ENCODE results near the gene CASP4. TPM values are rescaled to one million over a fixed set of nuclear protein-coding genes. Genes with fewer than 3 reads are reported as not detected.
"Not testable (repeated sequence)": the region's sequence is repeated elsewhere in the genome, so short reads cannot be mapped to it uniquely, and the experiment has no call there.

Gene CASP4
- polyA plus RNA-seq, 4 donors, result 82.8 to 113 (median 85.6) TPM

GRCh38 chr11:104997288-104997687 lies 28.9 kb upstream of the CASP4 start:
- peak in 1 of 2 donors; percentile 21 for DNase-seq
- H3K27ac ChIP-seq (ENCODE audit: low read depth in 1 of 3, low read length in 2 of 3), result no peak overlapping the region
- WGBS, 3 donors, result 58 to 78% (median 65%) methylated on average over 6 of the region's 6 CpGs
- H3K4me3 ChIP-seq (ENCODE audit: low read depth in 1 of 3, low read length in 3 of 3), result no peak overlapping the region
- H3K27me3 ChIP-seq (ENCODE audit: control insufficient read depth in 3 of 3, insufficient read depth in 3 of 3, low read length in 3 of 3), result no peaks in the 10 kb centered on the region
- no peak for FAIRE-seq
- peaks cover 0 to 7% (median 2%) of the 10 kb centered on the region in 3 donors for H3K36me3 ChIP-seq (ENCODE audit: control insufficient read depth in 3 of 3, insufficient read depth in 2 of 3, low read depth in 1 of 3, low read length in 3 of 3)
- H3K9me3 ChIP-seq (ENCODE audit: control insufficient read depth in 2 of 2, insufficient read depth in 1 of 2, low read depth in 1 of 2, low read length in 1 of 2), result no peaks in the 10 kb centered on the region
- no peaks in the 10 kb centered on the region for H3K4me1 ChIP-seq (ENCODE audit: control insufficient read depth in 3 of 3, insufficient read depth in 2 of 3, low read depth in 1 of 3, low read length in 2 of 3)

- Histone ChIP-seq H3K9me3 (ENCODE audit: control insufficient read depth in 2 of 2, insufficient read depth in 1 of 2, low read depth in 1 of 2, low read length in 1 of 2) (no peaks in the 10 kb centered on the region), H3K27ac (ENCODE audit: low read depth in 1 of 3, low read length in 2 of 3) (no peak overlapping the region), H3K27me3 (ENCODE audit: control insufficient read depth in 3 of 3, insufficient read depth in 3 of 3, low read length in 3 of 3) (no peaks in the 10 kb centered on the region), H3K36me3 (ENCODE audit: control insufficient read depth in 3 of 3, insufficient read depth in 2 of 3, low read depth in 1 of 3, low read length in 3 of 3) (peaks cover 0 to 3% (median 2%) of the 10 kb centered on the region in 3 donors), H3K4me1 (ENCODE audit: control insufficient read depth in 3 of 3, insufficient read depth in 2 of 3, low read depth in 1 of 3, low read length in 2 of 3) (no peaks in the 10 kb centered on the region), H3K4me3 (ENCODE audit: low read depth in 1 of 3, low read length in 3 of 3) (no peak overlapping the region)
- DNase-seq (no peak), FAIRE-seq (no peak)
- WGBS, 3 donors, result 77 to 88% (median 83%) methylated on average over 2 of the region's 2 CpGs
Observed at GRCh38 chr11:104995001-104995408, 26.6 kb upstream of the CASP4 start.

DNA sequence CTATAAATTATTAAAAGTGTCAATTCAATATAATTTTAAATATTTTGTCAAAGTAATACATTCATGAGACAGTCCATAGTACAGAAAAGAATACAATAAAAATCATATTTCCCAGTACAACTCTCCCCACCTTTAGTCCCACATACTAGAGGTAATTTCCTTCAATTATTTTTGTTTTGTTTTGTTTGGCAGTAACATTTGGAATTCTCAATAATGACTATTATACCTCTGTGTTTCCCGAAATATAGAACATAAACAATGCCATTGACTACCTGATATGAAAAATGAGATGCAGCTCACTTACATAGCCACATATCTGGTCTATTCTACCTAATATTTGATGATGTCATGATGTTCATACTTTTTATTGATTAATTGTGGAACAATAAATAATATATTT lies 24.4 kb upstream of the CASP4 start:
- no peaks in the 10 kb centered on the region for H3K4me1 ChIP-seq (ENCODE audit: control insufficient read depth in 3 of 3, insufficient read depth in 2 of 3, low read depth in 1 of 3, low read length in 2 of 3)
- H3K4me3 ChIP-seq (ENCODE audit: low read depth in 1 of 3, low read length in 3 of 3), result no peak overlapping the region
- no peaks in the 10 kb centered on the region for H3K27me3 ChIP-seq (ENCODE audit: control insufficient read depth in 3 of 3, insufficient read depth in 3 of 3, low read length in 3 of 3)
- peaks cover 0 to 3% (median 0%) of the 10 kb centered on the region in 3 donors for H3K36me3 ChIP-seq (ENCODE audit: control insufficient read depth in 3 of 3, insufficient read depth in 2 of 3, low read depth in 1 of 3, low read length in 3 of 3)
- H3K9me3 ChIP-seq (ENCODE audit: control insufficient read depth in 2 of 2, insufficient read depth in 1 of 2, low read depth in 1 of 2, low read length in 1 of 2), result no peaks in the 10 kb centered on the region
- FAIRE-seq, result no peak
- no peak overlapping the region for H3K27ac ChIP-seq (ENCODE audit: low read depth in 1 of 3, low read length in 2 of 3)
- 85 to 91% (median 88%) methylated on average over 1 of the region's 1 CpG for WGBS, 3 donors
- no peak for DNase-seq

DNA sequence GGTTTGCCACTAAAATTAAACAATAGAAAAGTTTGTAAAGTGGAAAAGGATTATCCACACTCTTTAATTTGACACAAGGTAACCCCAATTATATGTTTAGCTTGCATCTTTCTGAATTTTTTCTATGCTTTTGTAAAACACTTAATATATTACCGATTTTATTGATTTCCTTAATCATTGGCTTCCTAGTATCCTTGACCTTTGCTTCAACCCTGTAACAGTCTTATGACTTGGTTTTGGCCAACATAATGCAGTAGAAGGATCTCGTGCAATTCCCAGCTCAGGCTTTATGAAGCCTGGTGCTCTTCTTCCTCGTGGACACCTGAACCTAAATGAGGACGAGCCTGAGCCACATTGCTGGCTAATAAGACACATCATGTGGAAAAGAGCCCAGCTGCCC lies 23.6 kb upstream of the CASP4 start:
- FAIRE-seq, result no peak

GRCh38 chr11:104984808-104985207 lies 16.4 kb upstream of the CASP4 start:
- DNase-seq, result peak; percentile 57 to 72
- Histone ChIP-seq H3K9me3 (ENCODE audit: control insufficient read depth in 2 of 2, insufficient read depth in 1 of 2, low read depth in 1 of 2, low read length in 1 of 2) (peaks cover 0 to 8% of the 10 kb centered on the region in 2 donors), H3K27ac (ENCODE audit: low read depth in 1 of 3, low read length in 2 of 3) (no peak overlapping the region), H3K4me3 (ENCODE audit: low read depth in 1 of 3, low read length in 3 of 3) (no peak overlapping the region), H3K36me3 (ENCODE audit: control insufficient read depth in 3 of 3, insufficient read depth in 2 of 3, low read depth in 1 of 3, low read length in 3 of 3) (no peaks in the 10 kb centered on the region), H3K27me3 (ENCODE audit: control insufficient read depth in 3 of 3, insufficient read depth in 3 of 3, low read length in 3 of 3) (no peaks in the 10 kb centered on the region), H3K4me1 (ENCODE audit: control insufficient read depth in 3 of 3, insufficient read depth in 2 of 3, low read depth in 1 of 3, low read length in 2 of 3) (no peaks in the 10 kb centered on the region)
- no peak for FAIRE-seq
- 23 to 70% (median 45%) methylated on average over 3 of the region's 3 CpGs for WGBS, 3 donors

More for the DNA sequence above, 23.6 kb upstream of the CASP4 start:
- DNase-seq, result no peak
- Histone ChIP-seq H3K27ac (ENCODE audit: low read depth in 1 of 3, low read length in 2 of 3) (no peak overlapping the region), H3K4me3 (ENCODE audit: low read depth in 1 of 3, low read length in 3 of 3) (no peak overlapping the region), H3K9me3 (ENCODE audit: control insufficient read depth in 2 of 2, insufficient read depth in 1 of 2, low read depth in 1 of 2, low read length in 1 of 2) (peaks cover 0 to under 1% of the 10 kb centered on the region in 2 donors), H3K36me3 (ENCODE audit: control insufficient read depth in 3 of 3, insufficient read depth in 2 of 3, low read depth in 1 of 3, low read length in 3 of 3) (peaks cover 0 to 3% (median 0%) of the 10 kb centered on the region in 3 donors), H3K27me3 (ENCODE audit: control insufficient read depth in 3 of 3, insufficient read depth in 3 of 3, low read length in 3 of 3) (no peaks in the 10 kb centered on the region), H3K4me1 (ENCODE audit: control insufficient read depth in 3 of 3, insufficient read depth in 2 of 3, low read depth in 1 of 3, low read length in 2 of 3) (no peaks in the 10 kb centered on the region)
- whole genome bisulfite sequencing, 3 donors, result 59 to 84% (median 64%) methylated on average over 4 of the region's 4 CpGs

DNA sequence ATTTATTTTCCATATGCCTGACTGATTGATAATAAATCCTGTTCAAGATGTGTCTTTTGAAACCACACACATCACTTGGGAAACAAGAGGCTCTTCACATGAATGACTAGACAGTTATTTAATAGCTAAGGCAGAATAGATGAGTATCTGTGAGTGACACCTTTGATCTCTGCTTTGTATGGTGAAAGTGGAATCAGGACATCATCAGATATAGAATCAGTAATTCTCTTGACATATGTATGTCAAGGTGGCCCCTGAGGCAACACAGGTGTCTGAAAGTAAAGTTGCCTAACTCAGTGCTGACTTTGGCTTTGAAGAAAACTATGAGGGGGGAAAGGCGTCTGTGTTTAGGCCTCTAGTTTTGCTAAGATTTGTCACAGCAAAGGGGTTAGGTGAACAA lies 11.5 kb upstream of the CASP4 start:
- H3K36me3 ChIP-seq (ENCODE audit: control insufficient read depth in 3 of 3, insufficient read depth in 2 of 3, low read depth in 1 of 3, low read length in 3 of 3), result no peaks in the 10 kb centered on the region
- no peak overlapping the region for H3K4me3 ChIP-seq (ENCODE audit: low read depth in 1 of 3, low read length in 3 of 3)
- H3K27ac ChIP-seq (ENCODE audit: low read depth in 1 of 3, low read length in 2 of 3), result no peak overlapping the region
- DNase-seq (no peak), FAIRE-seq (no peak)
- 89 to 96% (median 96%) methylated on average over 1 of the region's 1 CpG for WGBS, 3 donors
- no peaks in the 10 kb centered on the region for H3K27me3 ChIP-seq (ENCODE audit: control insufficient read depth in 3 of 3, insufficient read depth in 3 of 3, low read length in 3 of 3)
- peaks cover 0 to 6% of the 10 kb centered on the region in 2 donors for H3K9me3 ChIP-seq (ENCODE audit: control insufficient read depth in 2 of 2, insufficient read depth in 1 of 2, low read depth in 1 of 2, low read length in 1 of 2)
- H3K4me1 ChIP-seq (ENCODE audit: control insufficient read depth in 3 of 3, insufficient read depth in 2 of 3, low read depth in 1 of 3, low read length in 2 of 3), result no peaks in the 10 kb centered on the region

DNA sequence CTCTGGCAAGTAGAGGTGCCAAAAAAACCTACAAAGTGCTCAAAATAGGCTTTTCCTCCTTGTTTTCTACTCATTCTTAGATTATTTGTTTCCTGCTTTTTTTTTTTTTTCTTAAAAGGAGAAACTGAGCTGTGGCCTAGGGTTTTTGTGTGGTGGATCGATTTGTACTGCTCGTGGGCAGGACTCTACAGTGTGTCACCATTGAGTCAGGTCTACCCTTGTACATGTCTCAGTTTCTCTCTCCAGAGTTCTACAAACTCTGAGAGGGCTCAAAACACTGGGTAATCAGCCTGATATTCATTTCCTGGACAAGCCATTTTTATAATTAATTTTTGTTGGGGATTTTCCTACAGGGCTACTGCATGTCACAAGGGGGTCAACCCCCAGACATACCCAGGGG lies 5.2 kb upstream of the CASP4 start:
- 74 to 91% (median 87%) methylated on average over 2 of the region's 2 CpGs for WGBS, 3 donors
- DNase-seq (no peak), FAIRE-seq (no peak)

DNA sequence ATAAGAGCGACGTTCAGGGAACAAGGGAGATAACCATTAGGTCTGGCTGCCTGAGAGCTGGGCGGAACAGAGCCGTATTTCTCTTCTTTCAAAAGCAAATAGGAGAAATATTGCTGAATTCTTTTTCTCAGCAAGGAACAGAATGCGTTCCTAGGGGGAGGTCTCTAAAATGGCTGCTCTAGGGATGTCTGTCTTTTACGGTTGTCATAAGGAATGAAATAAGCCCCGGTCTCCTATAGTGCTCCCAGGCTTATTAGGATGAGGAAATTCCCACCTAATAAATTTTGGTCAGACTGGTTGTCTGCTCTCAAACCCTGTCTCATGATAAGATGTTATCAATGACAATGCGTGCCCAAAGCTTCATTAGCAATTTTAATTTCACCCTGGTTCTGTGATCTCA lies 4.5 kb upstream of the CASP4 start:
- H3K27ac ChIP-seq (ENCODE audit: low read depth in 1 of 3, low read length in 2 of 3); FAIRE-seq; H3K4me3 ChIP-seq (ENCODE audit: low read depth in 1 of 3, low read length in 3 of 3); DNase-seq; H3K4me1 ChIP-seq (ENCODE audit: control insufficient read depth in 3 of 3, insufficient read depth in 2 of 3, low read depth in 1 of 3, low read length in 2 of 3); H3K27me3 ChIP-seq (ENCODE audit: control insufficient read depth in 3 of 3, insufficient read depth in 3 of 3, low read length in 3 of 3); H3K36me3 ChIP-seq (ENCODE audit: control insufficient read depth in 3 of 3, insufficient read depth in 2 of 3, low read depth in 1 of 3, low read length in 3 of 3): not testable (repeated sequence)
- 94 to 96% (median 95%) methylated on average over 8 of the region's 8 CpGs for WGBS, 3 donors
- H3K9me3 ChIP-seq (ENCODE audit: control insufficient read depth in 2 of 2, insufficient read depth in 1 of 2, low read depth in 1 of 2, low read length in 1 of 2), result peaks cover 0 to 23% of the 10 kb centered on the region in 2 donors

More for the DNA sequence above, 5.2 kb upstream of the CASP4 start:
- no peak overlapping the region for H3K4me3 ChIP-seq (ENCODE audit: low read depth in 1 of 3, low read length in 3 of 3)
- H3K36me3 ChIP-seq (ENCODE audit: control insufficient read depth in 3 of 3, insufficient read depth in 2 of 3, low read depth in 1 of 3, low read length in 3 of 3), result no peaks in the 10 kb centered on the region
- H3K9me3 ChIP-seq (ENCODE audit: control insufficient read depth in 2 of 2, insufficient read depth in 1 of 2, low read depth in 1 of 2, low read length in 1 of 2), result peaks cover 0 to 23% of the 10 kb centered on the region in 2 donors
- no peaks in the 10 kb centered on the region for H3K27me3 ChIP-seq (ENCODE audit: control insufficient read depth in 3 of 3, insufficient read depth in 3 of 3, low read length in 3 of 3)
- peaks cover 0 to 10% (median 3%) of the 10 kb centered on the region in 3 donors for H3K4me1 ChIP-seq (ENCODE audit: control insufficient read depth in 3 of 3, insufficient read depth in 2 of 3, low read depth in 1 of 3, low read length in 2 of 3)
- no peak overlapping the region for H3K27ac ChIP-seq (ENCODE audit: low read depth in 1 of 3, low read length in 2 of 3)

DNA sequence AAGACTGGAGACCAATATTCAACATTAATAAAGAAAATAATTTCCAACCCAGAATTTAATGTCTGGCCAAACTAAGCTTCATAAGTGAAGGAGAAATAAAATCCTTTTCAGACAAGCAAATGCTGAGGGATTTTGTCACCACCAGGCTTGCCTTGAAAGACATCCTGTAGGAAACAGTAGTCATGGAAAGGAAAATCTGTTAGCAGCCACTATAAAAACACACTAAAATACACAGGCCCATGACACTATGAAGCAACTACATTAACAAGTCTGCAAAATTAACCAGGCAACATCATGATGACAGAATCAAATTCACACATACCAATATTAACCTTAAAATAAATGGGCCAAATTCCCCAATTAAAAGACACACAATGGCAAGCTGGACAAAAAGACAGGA lies 2.4 kb upstream of the CASP4 start:
- Histone ChIP-seq H3K4me3 (ENCODE audit: low read depth in 1 of 3, low read length in 3 of 3) (no peak overlapping the region), H3K9me3 (ENCODE audit: control insufficient read depth in 2 of 2, insufficient read depth in 1 of 2, low read depth in 1 of 2, low read length in 1 of 2) (peaks cover 0 to 23% of the 10 kb centered on the region in 2 donors), H3K36me3 (ENCODE audit: control insufficient read depth in 3 of 3, insufficient read depth in 2 of 3, low read depth in 1 of 3, low read length in 3 of 3) (no peaks in the 10 kb centered on the region), H3K27ac (ENCODE audit: low read depth in 1 of 3, low read length in 2 of 3) (no peak overlapping the region), H3K27me3 (ENCODE audit: control insufficient read depth in 3 of 3, insufficient read depth in 3 of 3, low read length in 3 of 3) (no peaks in the 10 kb centered on the region), H3K4me1 (ENCODE audit: control insufficient read depth in 3 of 3, insufficient read depth in 2 of 3, low read depth in 1 of 3, low read length in 2 of 3) (peaks cover 3 to 10% (median 4%) of the 10 kb centered on the region in 3 donors)
- FAIRE-seq (no peak), DNase-seq (no peak)

All from small intestine (tissue), 7 donors.